ENCODE data around the gene RFPL1.

RFPL1 gene

GRCh38 chr22:29443452-29443851, 5.1 kb downstream of the RFPL1 start:
- no peak for DNase-seq (ENCODE audit: low read depth in 3 of 3)

DNA sequence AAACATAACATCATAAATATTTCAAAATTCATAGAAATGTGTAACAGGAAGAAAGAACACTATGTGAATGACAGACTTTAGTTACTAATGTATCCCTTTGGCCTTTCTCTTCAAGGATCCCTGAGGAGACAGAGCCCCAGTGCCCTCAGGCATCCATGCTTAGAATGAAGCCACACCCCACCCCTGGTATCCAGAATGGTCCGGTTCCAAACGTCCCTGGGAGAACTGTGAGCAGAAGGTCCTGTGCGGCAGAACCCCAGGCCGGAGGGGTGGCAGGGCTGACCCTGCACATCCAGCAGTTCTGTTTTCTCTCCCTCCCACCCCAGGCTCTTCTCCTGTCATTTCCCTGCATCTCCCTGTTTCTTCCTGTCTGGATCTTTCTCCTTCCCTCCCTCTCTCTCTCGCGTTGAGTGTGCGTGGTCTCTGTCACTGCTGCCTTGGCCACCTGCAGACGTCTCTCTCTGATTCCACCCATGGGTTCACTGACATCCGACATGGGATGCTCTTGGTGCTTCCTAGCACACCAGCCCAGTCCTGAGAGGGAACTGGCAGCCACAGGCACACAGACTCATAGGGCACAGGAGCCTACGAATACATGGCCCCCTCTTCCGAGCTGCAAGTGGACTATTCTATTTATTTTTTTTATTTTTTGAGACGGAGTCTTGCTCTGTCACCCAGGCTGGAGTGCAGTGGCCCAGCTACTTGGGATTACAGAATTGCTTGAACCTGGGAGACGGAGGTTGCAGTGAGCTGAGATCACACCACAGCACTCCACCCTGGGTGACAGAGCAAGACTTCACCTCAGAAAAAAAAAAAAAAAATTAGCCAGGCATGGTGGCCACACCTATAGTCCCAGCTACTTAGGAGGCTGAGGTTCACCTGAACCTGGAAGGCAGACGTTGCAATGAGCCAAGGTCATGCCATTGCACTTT, 5.7 kb downstream of the RFPL1 start:
- DNase-seq (ENCODE audit: low read depth in 3 of 3): no peak

DNA sequence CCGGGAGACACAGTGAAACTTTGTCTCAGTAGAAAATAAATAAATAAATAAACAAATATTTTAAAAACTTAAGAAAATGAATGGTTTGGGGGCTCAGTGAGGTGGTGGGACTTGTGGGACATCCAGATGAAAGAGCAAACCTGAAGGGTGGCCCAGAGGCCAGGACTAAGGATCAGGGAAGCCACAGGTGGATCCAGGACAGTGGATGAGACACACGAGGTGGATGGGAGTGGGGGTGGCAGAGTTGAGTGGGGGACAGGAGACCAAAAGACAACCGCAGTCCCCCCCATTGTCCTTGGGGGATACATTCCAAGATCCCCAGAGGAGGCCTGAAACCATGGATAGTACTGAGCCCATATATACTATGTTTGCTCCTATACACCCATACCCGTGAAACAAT, 7.1 kb downstream of the RFPL1 start:
- DNase-seq (ENCODE audit: low read depth in 3 of 3): no peak

DNA sequence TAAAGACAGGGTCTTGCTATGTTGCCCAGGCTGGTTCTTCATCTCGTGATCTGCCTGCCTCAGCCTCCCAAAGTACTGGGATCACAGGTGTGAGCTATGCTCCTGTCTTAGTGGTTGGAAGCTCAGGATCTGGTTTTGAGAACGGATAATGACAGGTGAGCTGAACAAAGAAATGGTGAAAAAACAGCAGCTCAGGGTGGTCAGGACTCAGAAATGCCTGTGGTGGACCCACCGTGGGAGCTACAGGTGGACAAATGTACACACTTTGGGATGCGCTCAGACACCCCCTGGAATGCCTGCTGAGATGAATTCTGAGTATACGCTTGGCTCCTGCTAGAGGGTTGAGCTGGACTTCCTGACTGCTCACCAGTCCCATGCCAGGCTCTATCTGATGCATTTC, 9.5 kb downstream of the RFPL1 start:
- DNase-seq (ENCODE audit: low read depth in 3 of 3): no peak

- DNase-seq (ENCODE audit: low read depth in 3 of 3): no peak
These were observed 11.0 kb downstream of the RFPL1 start for GRCh38 chr22:29449296-29449875.

DNA sequence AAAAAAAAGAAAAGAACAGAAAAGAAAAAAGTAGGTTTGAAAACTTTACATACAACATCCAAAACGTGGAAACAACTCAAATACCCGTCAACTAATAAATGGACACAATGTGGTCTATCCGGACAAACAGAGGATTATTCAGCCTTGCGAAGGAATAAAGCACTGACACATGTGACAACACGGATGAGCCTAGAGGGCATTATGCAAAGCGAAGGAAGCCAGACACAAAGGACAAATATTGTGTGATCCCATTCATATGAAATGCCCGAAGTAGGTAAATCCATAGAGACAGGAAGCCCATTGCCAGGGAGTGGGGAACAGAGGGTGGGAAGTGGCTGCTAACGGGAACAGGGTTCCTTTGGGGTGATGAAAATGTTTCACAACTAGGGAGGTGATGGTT, 11.8 kb downstream of the RFPL1 start:
- DNase-seq (ENCODE audit: low read depth in 3 of 3): no peak

- no peak for DNase-seq (ENCODE audit: low read depth in 3 of 3)
These were observed 13.5 kb downstream of the RFPL1 start for GRCh38 chr22:29451863-29452262.

GRCh38 chr22:29454276-29454675, 15.9 kb downstream of the RFPL1 start:
- DNase-seq (ENCODE audit: low read depth in 3 of 3): no peak

- DNase-seq (ENCODE audit: low read depth in 3 of 3): no peak
These were observed 17.9 kb downstream of the RFPL1 start for GRCh38 chr22:29456211-29456671.

GRCh38 chr22:29457730-29458129, 19.3 kb downstream of the RFPL1 start:
- no peak for DNase-seq (ENCODE audit: low read depth in 3 of 3)

GRCh38 chr22:29458551-29458950, 20.2 kb downstream of the RFPL1 start:
- no peak for DNase-seq (ENCODE audit: low read depth in 3 of 3)

- no peak for DNase-seq (ENCODE audit: low read depth in 3 of 3)
These were observed 21.4 kb downstream of the RFPL1 start for GRCh38 chr22:29459773-29460172.

DNA sequence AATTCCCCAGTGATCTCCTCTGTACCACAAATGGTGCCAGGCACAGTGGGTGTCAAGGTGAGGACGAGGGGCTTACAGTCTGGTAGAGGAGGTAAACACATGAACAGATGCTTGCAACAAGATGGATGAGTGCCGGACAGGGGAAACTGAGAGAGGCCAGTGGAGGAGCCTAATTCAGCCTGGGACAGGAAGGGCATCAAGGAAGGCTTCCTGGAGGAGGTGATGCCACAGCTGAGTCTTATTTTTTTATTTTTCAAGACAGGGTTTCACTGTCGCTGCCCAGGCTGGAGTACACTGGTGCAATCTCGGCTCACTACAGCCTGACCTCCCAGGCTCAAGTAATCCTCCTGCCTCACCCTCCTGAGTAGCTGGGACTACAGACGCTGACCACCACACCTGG, 22.9 kb downstream of the RFPL1 start:
- no peak for DNase-seq (ENCODE audit: low read depth in 3 of 3)

DNA sequence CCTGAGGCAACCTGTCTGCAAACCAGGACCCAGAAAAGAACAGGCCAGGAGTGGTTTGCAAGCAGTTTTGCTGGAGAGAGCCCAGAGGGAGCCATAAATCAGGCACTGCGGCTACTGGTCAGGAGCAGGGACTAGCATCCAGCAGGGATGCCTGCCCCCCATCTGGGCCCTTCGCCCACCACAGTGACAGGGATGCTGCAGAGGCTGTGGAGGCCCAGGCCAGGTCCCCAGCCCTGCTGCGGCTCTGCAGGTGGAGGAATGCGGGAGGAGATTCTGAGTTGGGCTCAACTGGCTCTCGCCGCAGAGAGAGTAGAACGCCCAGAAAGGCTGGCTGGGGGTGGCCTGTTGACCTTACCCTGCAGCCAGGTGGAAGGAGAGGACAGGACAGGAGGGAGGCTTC, 25.2 kb downstream of the RFPL1 start:
- DNase-seq (ENCODE audit: low read depth in 3 of 3): no peak

DNA sequence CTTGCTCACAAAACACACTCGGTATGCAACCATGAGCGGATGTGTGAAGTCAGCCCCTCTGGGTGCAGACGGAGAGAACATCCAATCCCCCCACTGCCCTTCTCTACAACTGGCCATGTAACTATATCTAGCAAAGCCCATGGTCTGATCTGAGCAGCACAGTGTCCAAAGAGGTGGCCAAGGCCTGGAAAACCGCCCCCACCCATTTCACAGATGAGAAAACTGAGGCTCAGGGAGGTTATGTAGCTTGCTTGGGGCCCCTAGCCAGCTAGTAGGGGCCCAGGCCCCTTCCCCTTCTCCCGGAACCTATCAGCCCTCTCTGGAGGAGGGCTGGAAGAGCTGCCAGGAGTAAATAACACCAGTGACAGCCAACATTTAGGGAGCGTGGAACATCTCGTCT, 26.2 kb downstream of the RFPL1 start:
- DNase-seq (ENCODE audit: low read depth in 3 of 3): no peak

DNA sequence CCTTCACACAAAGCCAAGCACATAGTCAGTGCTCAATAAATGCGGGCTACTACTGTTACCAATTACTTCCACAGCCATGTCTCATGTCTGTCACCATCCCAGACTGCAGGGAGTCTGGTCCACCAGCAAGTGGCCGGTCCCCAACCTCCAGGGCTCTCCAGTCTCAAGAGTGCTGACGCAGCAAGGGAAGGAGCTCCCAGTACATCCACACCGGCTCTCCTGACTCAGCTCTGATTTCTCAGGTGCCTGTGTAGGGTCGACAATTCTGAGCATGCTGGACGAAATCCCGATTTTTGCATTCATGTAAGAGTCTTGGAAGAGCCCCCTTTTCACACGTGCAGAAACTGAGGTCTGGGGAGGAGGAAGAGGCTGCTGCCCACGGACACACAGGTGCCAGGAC, 31.4 kb downstream of the RFPL1 start:
- no peak for DNase-seq (ENCODE audit: low read depth in 3 of 3)

- peak; percentile 17 to 45 (median 23) for DNase-seq (ENCODE audit: low read depth in 3 of 3)
These were observed 31.9 kb downstream of the RFPL1 start for GRCh38 chr22:29470159-29470855.

- DNase-seq (ENCODE audit: low read depth in 3 of 3): no peak
These were observed 34.6 kb downstream of the RFPL1 start for GRCh38 chr22:29473001-29473400.

DNA sequence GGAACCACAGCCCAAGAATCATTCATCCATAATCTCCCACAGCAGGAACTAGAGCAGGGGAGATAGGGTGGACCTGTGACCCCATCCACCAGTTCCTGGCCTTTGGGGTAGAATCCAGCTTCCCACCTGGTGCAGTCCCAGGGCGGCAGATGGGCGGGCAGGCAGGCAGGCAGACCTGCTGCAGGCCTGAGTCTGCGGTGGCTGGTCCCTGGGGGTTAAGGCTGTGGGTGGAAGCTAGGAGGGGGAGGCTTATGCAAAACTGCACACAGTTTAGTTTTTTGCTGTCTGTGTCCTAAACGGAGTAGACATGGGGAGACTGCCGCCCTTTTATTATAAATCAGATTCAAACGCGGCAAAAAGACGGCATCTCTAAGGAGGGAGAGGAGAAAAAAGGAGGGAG, 37.2 kb downstream of the RFPL1 start:
- no peak for DNase-seq (ENCODE audit: low read depth in 3 of 3)

GRCh38 chr22:29476116-29476515, 37.7 kb downstream of the RFPL1 start:
- DNase-seq (ENCODE audit: low read depth in 3 of 3): no peak

DNA sequence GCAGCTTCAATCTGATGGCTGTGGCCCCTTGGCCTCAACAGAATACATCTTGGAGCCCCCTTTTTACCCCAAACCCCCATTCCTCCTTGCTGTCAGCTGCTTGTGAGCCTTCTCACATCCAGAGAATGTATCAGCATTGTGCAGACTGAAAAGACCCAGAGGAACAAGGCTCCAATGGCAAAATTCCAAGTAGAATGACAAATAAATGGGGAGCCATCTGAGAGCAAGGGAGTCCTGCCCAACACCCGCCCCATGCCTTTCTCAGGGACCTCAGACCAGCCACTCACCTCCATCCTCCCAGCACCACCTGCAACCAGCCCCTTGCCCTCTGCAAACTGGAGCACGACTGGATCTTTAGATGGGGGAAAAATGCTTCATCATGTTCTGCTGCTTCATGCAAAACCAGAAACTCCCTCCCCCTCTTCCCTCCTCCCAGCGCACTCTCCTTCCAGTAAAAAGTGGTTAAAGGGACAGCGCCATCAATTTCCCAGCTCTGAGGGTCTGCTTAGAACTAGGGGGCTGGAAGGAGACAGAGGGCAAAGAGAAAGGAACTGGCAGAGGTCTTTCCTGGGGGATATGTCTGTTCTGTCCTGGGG, 39.4 kb downstream of the RFPL1 start:
- DNase-seq (ENCODE audit: low read depth in 3 of 3): no peak
